Gastroesophageal sphincter (tissue), 3 donors: ENCODE results near the gene BICC1.

Experiments
- POLR2A ChIP-seq, 2 donors: fragments of 450-650 bp; IDR thresholded peaks; one replicate each; pipeline ENCODE4 v1.6.1; 2017; ENCODE audit warnings: antibody characterized with exemption in 2 of 2, mild to moderate bottlenecking in 2 of 2, moderate library complexity in 1 of 2
- POLR2AphosphoS5 ChIP-seq: sonication (generic); formaldehyde crosslinking; IDR thresholded peaks from one replicate; pipeline ENCODE4 v1.6.1; 2017; ENCODE audit warnings: antibody characterized with exemption
- TF ChIP-seq, protein P1 (sequence below), 4 experiments: fragments of 200-600 bp in 2 of 4; fragments of 450-650 bp in 2 of 4; sonication (generic) in 1 of 4; IDR thresholded peaks; one replicate each; pipeline ENCODE4 v1.5.1; 2017 to 2019; ENCODE audit warnings: antibody characterized with exemption in 4 of 4, mild to moderate bottlenecking in 2 of 4, moderate library complexity in 2 of 4

DNA sequence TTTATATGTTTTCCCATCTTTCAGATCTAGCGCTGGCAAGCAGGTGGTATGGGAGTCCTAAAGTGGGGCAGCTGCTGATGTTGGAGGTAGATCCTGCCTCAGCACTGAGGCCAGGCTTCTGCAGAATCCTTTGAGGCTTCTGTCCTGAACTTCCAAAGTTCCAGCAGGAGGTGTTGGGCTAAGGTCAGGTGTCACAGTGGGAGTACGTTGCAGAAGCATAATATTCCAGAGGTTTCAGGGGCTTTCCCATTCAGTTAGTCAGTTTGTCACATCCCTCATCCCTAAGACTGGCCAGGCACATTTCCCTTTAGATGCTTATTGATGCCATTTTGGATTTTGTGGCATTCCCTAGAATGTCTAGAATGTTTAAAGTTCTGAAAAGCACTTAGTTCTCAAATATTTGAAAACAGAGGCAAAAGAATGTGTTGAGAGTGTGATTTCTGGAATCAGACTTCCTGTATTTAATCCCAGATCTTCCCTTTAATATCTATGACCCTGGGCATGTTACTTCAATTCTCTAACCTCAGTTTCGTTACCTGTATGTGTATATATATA is 344.7 kb downstream of the BICC1 start:
- TF ChIP-seq, protein P1, sequence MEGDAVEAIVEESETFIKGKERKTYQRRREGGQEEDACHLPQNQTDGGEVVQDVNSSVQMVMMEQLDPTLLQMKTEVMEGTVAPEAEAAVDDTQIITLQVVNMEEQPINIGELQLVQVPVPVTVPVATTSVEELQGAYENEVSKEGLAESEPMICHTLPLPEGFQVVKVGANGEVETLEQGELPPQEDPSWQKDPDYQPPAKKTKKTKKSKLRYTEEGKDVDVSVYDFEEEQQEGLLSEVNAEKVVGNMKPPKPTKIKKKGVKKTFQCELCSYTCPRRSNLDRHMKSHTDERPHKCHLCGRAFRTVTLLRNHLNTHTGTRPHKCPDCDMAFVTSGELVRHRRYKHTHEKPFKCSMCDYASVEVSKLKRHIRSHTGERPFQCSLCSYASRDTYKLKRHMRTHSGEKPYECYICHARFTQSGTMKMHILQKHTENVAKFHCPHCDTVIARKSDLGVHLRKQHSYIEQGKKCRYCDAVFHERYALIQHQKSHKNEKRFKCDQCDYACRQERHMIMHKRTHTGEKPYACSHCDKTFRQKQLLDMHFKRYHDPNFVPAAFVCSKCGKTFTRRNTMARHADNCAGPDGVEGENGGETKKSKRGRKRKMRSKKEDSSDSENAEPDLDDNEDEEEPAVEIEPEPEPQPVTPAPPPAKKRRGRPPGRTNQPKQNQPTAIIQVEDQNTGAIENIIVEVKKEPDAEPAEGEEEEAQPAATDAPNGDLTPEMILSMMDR (IDR thresholded peaks at IDR 0.05): no peak
- TF ChIP-seq POLR2A (IDR thresholded peaks at IDR 0.05): no peak
- TF ChIP-seq POLR2AphosphoS5: no peak
